ENCODE measurements around the gene GNPDA1.

Gene GNPDA1

GRCh38 chr5:142017832-142018427 is 5.1 kb upstream of the GNPDA1 start:
- TF ChIP-seq CTCF (IDR thresholded peaks at IDR 0.05; ENCODE audit: insufficient read depth, low read length), result no peak
- TF ChIP-seq POLR2AphosphoS5 (IDR thresholded peaks at IDR 0.05; ENCODE audit: low read depth), result no peak
- TF ChIP-seq GABPA (IDR thresholded peaks at IDR 0.05; ENCODE audit: low read depth), result no peak
- TF ChIP-seq SPI1 (IDR thresholded peaks at IDR 0.05; ENCODE audit: borderline replicate concordance, low read depth), result no peak
- no peak for TF ChIP-seq REST (IDR thresholded peaks at IDR 0.05; ENCODE audit: insufficient replicate concordance, low read depth)
- Histone ChIP-seq H3K27ac (replicated peaks) (no peak overlapping the region), H3K4me3 (replicated peaks; ENCODE audit: insufficient read depth, low read length) (no peak overlapping the region), H3K27me3 (ENCODE audit: insufficient read depth, poor library complexity, severe bottlenecking) (no peaks in the 10 kb centered on the region)
- no peak for DNase-seq (ENCODE audit: low read depth in 1 of 2, low spot score in 1 of 2)

- H3K4me3 ChIP-seq (replicated peaks; ENCODE audit: insufficient read depth, low read length), result no peak overlapping the region
- DNase-seq (ENCODE audit: low read depth in 1 of 2, low spot score in 1 of 2), result no peak
- H3K27ac ChIP-seq (replicated peaks), result peak overlapping the region; percentile 79
- TF ChIP-seq POLR2AphosphoS5 (IDR thresholded peaks at IDR 0.05; ENCODE audit: low read depth) (no peak), SPI1 (IDR thresholded peaks at IDR 0.05; ENCODE audit: borderline replicate concordance, low read depth) (no peak), CTCF (IDR thresholded peaks at IDR 0.05; ENCODE audit: insufficient read depth, low read length) (no peak), GABPA (IDR thresholded peaks at IDR 0.05; ENCODE audit: low read depth) (no peak)
- no peaks in the 10 kb centered on the region for H3K27me3 ChIP-seq (ENCODE audit: insufficient read depth, poor library complexity, severe bottlenecking)
Observed at GRCh38 chr5:142016556-142016955, 3.7 kb upstream of the GNPDA1 start.

- DNase-seq (ENCODE audit: low read depth in 1 of 2, low spot score in 1 of 2), result peak; percentile 72 to 89
- Histone ChIP-seq H3K27me3 (ENCODE audit: insufficient read depth, poor library complexity, severe bottlenecking) (no peaks in the 10 kb centered on the region), H3K4me3 (replicated peaks; ENCODE audit: insufficient read depth, low read length) (no peak overlapping the region), H3K27ac (replicated peaks) (peak overlapping the region; percentile 79)
- TF ChIP-seq CTCF (IDR thresholded peaks at IDR 0.05; ENCODE audit: insufficient read depth, low read length), result no peak
- TF ChIP-seq GABPA (IDR thresholded peaks at IDR 0.05; ENCODE audit: low read depth), result no peak
- TF ChIP-seq POLR2AphosphoS5 (IDR thresholded peaks at IDR 0.05; ENCODE audit: low read depth), result peak; percentile 88
- peak; percentile 60 for TF ChIP-seq REST (IDR thresholded peaks at IDR 0.05; ENCODE audit: insufficient replicate concordance, low read depth)
- peak; percentile 11; the same call in 1 of the 2 replicates for TF ChIP-seq SPI1 (IDR thresholded peaks at IDR 0.05; ENCODE audit: borderline replicate concordance, low read depth)
Observed at GRCh38 chr5:142015781-142016533, 3.1 kb upstream of the GNPDA1 start.
